Caco-2 (cell line): ENCODE results near the gene WIPF3. TPM values are rescaled to one million over a fixed set of nuclear protein-coding genes. Genes with fewer than 3 reads are reported as not detected.

ENCODE experiments used
- BruUV-seq: library from RNA; stranded (reverse); fragments of 400-500 nt; replicated peaks from 2 replicates; lab custom pipeline; 2021; lab: Mats Ljungman, UMichigan
- CTCF ChIA-PET: fragments of 300-600 bp; sonication (Branson Sonifier 250); formaldehyde crosslinking; loops from one replicate; lab custom pipeline; 2022; ENCODE audit warnings: antibody characterized with exemption; lab: Charles Lee
- POLR2A ChIA-PET: fragments of 300-600 bp; sonication (Branson Sonifier 250); formaldehyde crosslinking; loops from one replicate; lab custom pipeline; 2022; ENCODE audit warnings: antibody characterized with exemption; lab: Charles Lee
- DNase-seq, 2 experiments: peaks; one replicate each; pipeline versions ENCODE4 v3.0.0 to v3.0.0-alpha.2; 2020 to 2022
- H3K27me3 ChIP-seq: replicated peaks from 2 replicates; pipeline ENCODE4 v1.6.0; 2011; ENCODE audit warnings: low read length; ENCODE audit not compliant: control insufficient read depth, insufficient read depth
- H3K36me3 ChIP-seq: 2 replicates; pipeline ENCODE4 v1.5.1; 2011; ENCODE audit warnings: low read length; ENCODE audit not compliant: control insufficient read depth, insufficient read depth
- H3K4me1 ChIP-seq: fragments of 250-450 bp; sonication (Bioruptor Pico); 2 replicates; pipeline ENCODE4 v1.5.1; 2020; ENCODE audit warnings: mild to moderate bottlenecking
- H3K4me3 ChIP-seq: 2 replicates; pipeline ENCODE4 v1.5.1; 2011; ENCODE audit warnings: low read depth, mild to moderate bottlenecking, control low read depth, low read length
- H3K9me3 ChIP-seq: fragments of 250-450 bp; sonication (Bioruptor Pico); 2 replicates; pipeline ENCODE4 v1.5.1; 2020; ENCODE audit warnings: mild to moderate bottlenecking, moderate library complexity
- H3K27ac Mint-ChIP-seq: one replicate; pipeline ENCODE4 v1.8.0; 2022; ENCODE audit warnings: mixed read lengths; ENCODE audit not compliant: unreplicated experiment
- H3K27me3 Mint-ChIP-seq: one replicate; pipeline ENCODE4 v1.8.0; 2022; ENCODE audit warnings: mixed read lengths; ENCODE audit not compliant: insufficient read depth, unreplicated experiment
- H3K36me3 Mint-ChIP-seq: one replicate; pipeline ENCODE4 v1.8.0; 2022; ENCODE audit warnings: mild to moderate bottlenecking, mixed read lengths; ENCODE audit not compliant: insufficient read depth, unreplicated experiment
- H3K4me1 Mint-ChIP-seq: one replicate; pipeline ENCODE4 v1.8.0; 2022; ENCODE audit warnings: low read depth, mixed read lengths; ENCODE audit not compliant: unreplicated experiment
- H3K4me3 Mint-ChIP-seq: one replicate; pipeline ENCODE4 v1.8.0; 2022; ENCODE audit warnings: mild to moderate bottlenecking, moderate library complexity, mixed read lengths; ENCODE audit not compliant: unreplicated experiment
- H3K9me3 Mint-ChIP-seq: one replicate; pipeline ENCODE4 v1.8.0; 2022; ENCODE audit warnings: mixed read lengths; ENCODE audit not compliant: unreplicated experiment
- CTCF ChIP-seq, 2 experiments: fragments of 200-600 bp in 1 of 2; IDR thresholded peaks; 1 replicate in 1 of 2; 2 replicates in 1 of 2; pipeline versions ENCODE4 v1.5.1 to v1.8.0; 2011 to 2022; ENCODE audit warnings: antibody characterized with exemption in 1 of 2, control low read depth in 1 of 2, inconsistent platforms in 1 of 2, low read depth in 1 of 2, low read length in 1 of 2, mild to moderate bottlenecking in 1 of 2, moderate library complexity in 1 of 2; ENCODE audit not compliant: insufficient read depth in 1 of 2, severe bottlenecking in 1 of 2, unreplicated experiment in 1 of 2
- intact Hi-C: fragments of 100-400 bp; cut with micrococcal nuclease; formaldehyde crosslinking; loops from one replicate; pipeline ENCODE4 v1.10.0; 2022; ENCODE audit not compliant: unreplicated experiment
- total RNA-seq: library from RNA; stranded (reverse); gene quantifications from 2 replicates; pipeline ENCODE4 v1.2.3, GENCODE V29; 2022

Gene WIPF3
- total RNA-seq, 1 experiment from 2014 or later = 1.2 TPM

DNA sequence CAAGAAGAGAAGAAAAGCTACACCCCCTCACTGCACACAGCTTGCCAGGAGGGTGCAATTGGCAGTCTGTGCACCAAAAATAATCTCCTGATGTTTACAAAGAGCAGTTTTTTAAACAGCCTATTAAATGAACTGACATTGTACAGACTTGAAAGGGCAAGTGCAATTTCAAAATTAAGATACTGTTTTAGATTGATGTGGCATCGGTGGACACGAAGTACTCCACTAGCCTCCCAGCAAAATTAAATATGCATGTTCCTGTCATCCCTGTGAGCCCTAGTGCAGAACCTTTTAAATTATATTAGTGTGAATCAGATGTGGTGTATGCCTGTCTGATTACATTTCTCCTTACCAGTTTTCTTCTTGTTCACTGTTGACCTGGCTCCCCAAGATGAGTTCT is 87.9 kb downstream of the WIPF3 start:
- BruUV-seq = no TSS peak

GRCh38 chr7:29895559-29895958 is 89.3 kb downstream of the WIPF3 start:
- H3K36me3 Mint-ChIP-seq = no peaks in the 10 kb centered on the region
- no peak for TF ChIP-seq CTCF (IDR thresholded peaks at IDR 0.05; ENCODE audit: insufficient read depth in 1 of 2, low read depth in 1 of 2, low read length in 1 of 2, severe bottlenecking in 1 of 2, unreplicated experiment in 1 of 2)
- Histone ChIP-seq H3K4me3 (no peak overlapping the region), H3K9me3 (no peaks in the 10 kb centered on the region), H3K36me3 (no peaks in the 10 kb centered on the region), H3K27me3 (no peaks in the 10 kb centered on the region), H3K4me1 (no peaks in the 10 kb centered on the region)
- no TSS peak for BruUV-seq
- peaks cover 12% of the 10 kb centered on the region for H3K9me3 Mint-ChIP-seq
- no peak for DNase-seq
- no peaks in the 10 kb centered on the region for H3K27me3 Mint-ChIP-seq
- CTCF ChIA-PET = no interaction called here
- POLR2A ChIA-PET = no interaction called here
- H3K4me3 Mint-ChIP-seq = no peak overlapping the region
- intact Hi-C loops = no loop called here
- peaks cover 7% of the 10 kb centered on the region for H3K4me1 Mint-ChIP-seq
- H3K27ac Mint-ChIP-seq = no peak overlapping the region

More for the DNA sequence above, 87.9 kb downstream of the WIPF3 start:
- no peak overlapping the region for H3K4me3 Mint-ChIP-seq
- H3K27me3 ChIP-seq = no peaks in the 10 kb centered on the region
- intact Hi-C loops = no loop called here
- peaks cover 12% of the 10 kb centered on the region for H3K9me3 Mint-ChIP-seq
- TF ChIP-seq CTCF (IDR thresholded peaks at IDR 0.05; ENCODE audit: insufficient read depth in 1 of 2, low read depth in 1 of 2, low read length in 1 of 2, severe bottlenecking in 1 of 2, unreplicated experiment in 1 of 2) = no peak
- no peaks in the 10 kb centered on the region for H3K4me1 ChIP-seq
- POLR2A ChIA-PET = no interaction called here
- DNase-seq = no peak
- no peak overlapping the region for H3K4me3 ChIP-seq
- H3K27me3 Mint-ChIP-seq = no peaks in the 10 kb centered on the region
- CTCF ChIA-PET = no interaction called here
- H3K36me3 ChIP-seq = no peaks in the 10 kb centered on the region
- H3K4me1 Mint-ChIP-seq = peaks cover 7% of the 10 kb centered on the region
- no peaks in the 10 kb centered on the region for H3K36me3 Mint-ChIP-seq
- no peaks in the 10 kb centered on the region for H3K9me3 ChIP-seq
- no peak overlapping the region for H3K27ac Mint-ChIP-seq

DNA sequence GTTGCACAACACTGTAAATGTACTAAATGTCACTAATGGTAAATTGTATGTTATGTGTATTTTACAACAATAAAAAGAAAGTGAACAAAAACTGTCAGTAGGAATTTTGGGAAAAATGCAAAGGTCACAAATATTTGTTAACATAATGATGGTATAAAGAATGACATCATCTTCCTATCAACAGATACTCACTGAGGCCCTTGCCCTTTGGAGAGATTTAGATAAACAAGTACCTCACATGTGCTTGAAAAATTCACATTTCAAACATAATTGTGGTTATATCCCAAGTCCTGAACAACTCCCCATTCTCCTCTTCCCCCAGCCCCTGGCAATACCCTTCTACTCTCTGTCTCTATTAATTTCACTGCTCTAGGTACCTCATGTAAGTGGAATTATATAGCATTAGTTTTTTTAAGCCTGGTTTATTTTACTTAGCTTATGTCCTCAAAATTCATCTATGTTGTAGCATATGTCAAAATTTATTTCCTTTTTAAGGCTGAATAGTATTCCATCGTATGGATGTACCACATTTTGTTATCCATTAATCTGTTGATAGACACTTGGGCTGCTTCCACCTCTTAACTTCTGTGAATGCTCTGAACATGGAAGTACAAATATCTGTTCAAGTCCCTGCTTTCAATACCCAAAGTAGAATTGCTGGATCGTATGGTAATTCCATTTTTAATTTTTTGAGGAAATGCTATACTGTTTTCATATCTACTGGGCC is 90.5 kb downstream of the WIPF3 start:
- Histone ChIP-seq H3K4me3 (no peak overlapping the region), H3K36me3 (no peaks in the 10 kb centered on the region), H3K9me3 (no peaks in the 10 kb centered on the region), H3K27me3 (no peaks in the 10 kb centered on the region), H3K4me1 (no peaks in the 10 kb centered on the region)
- POLR2A ChIA-PET = no interaction called here
- intact Hi-C loops = no loop called here
- Mint-ChIP-seq H3K36me3 (no peaks in the 10 kb centered on the region), H3K4me3 (no peak overlapping the region), H3K27me3 (no peaks in the 10 kb centered on the region), H3K9me3 (peaks cover 12% of the 10 kb centered on the region), H3K27ac (no peak overlapping the region), H3K4me1 (peaks cover 7% of the 10 kb centered on the region)
- no peak for TF ChIP-seq CTCF (IDR thresholded peaks at IDR 0.05; ENCODE audit: insufficient read depth in 1 of 2, low read depth in 1 of 2, low read length in 1 of 2, severe bottlenecking in 1 of 2, unreplicated experiment in 1 of 2)
- CTCF ChIA-PET = no interaction called here
- no peak for DNase-seq
- BruUV-seq = no TSS peak
